ENCODE data around the gene AKT1.

The AKT1 gene

DNA sequence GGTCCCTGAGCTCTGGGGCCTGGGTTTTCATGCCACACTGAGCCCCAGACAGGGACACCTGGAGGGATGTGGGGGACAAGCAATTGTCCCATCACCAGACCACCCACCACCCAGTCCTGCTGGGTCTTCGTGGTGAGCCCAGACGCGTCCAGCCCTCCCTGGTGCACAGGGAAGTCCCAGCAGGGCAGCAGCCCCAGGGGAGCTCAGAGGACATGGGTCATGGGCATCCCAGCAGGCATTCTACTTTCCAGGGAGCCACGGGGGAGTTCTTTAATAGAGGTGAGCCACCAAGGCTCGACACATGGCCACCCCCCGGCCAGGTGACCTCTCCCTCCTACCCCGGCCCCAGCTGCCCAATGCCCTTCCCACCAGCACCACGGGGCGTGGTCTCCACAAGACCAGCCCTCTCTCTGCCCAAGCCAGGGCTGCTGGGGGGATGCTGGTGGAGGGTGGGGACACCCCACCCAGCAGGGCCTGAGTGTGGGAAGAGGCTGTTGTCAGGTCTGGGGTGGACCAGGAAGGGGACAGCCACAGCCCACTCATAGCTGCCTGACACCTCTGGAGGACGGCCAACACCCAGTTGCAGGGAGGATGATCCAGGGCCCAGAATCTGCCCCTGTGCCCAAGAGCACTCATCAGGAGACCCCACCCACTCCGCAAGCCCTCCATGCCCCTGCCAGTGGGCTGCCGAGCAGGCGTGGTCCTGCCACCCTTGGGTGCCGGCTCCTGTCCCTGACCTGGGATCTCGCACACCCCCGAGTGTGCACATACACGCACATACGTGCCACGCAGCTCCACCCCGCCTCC lies 14.1 kb downstream of the AKT1 start:
- Histone ChIP-seq H3K36me3 (ENCODE audit: insufficient read depth, low read length) (peaks cover 5% of the 10 kb centered on the region; the same call in 1 of the 2 replicates), H3K27ac (ENCODE audit: low read depth, low read length) (no peak overlapping the region), H3K9ac (ENCODE audit: low read depth, low read length) (no peak overlapping the region), H3K4me3 (ENCODE audit: low read length) (no peak overlapping the region), H3K4me1 (ENCODE audit: insufficient read depth, low read length) (no peaks in the 10 kb centered on the region), H3K9me3 (ENCODE audit: insufficient read depth, low read depth, low read length) (no peaks in the 10 kb centered on the region), H3K27me3 (ENCODE audit: insufficient read depth, low read length) (no peaks in the 10 kb centered on the region)
- 95% methylated on average over 18 of the region's 20 CpGs for WGBS

DNA sequence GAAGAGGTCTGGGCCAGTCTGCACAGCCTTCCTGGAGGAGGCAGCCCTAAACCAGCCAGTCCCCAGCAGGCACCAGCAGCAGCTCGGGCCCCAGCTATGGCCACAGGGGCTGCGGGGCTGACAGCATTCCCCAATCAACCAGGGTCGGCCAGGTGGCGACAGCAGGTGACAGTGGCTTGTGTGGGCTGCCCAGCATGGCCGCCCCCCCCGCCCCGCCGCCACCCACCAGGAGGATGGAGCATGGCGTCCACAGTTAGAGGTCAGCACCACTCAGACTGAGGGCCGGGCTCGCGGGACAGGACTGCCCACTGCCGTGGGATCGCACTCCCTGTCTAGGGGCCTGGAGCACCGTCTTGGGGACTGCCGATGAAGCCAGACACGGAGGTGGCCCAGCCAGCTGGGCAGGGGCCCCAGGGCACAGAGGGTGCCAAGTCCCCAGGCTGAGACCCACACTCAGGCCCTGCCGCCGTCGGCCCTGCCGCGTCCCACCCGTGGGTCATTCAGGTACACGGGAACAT lies 15.0 kb downstream of the AKT1 start:
- WGBS, result 93% methylated on average over 24 of the region's 24 CpGs
- Histone ChIP-seq H3K36me3 (ENCODE audit: insufficient read depth, low read length) (peaks cover 10% of the 10 kb centered on the region; the same call in 1 of the 2 replicates), H3K27ac (ENCODE audit: low read depth, low read length) (no peak overlapping the region), H3K9ac (ENCODE audit: low read depth, low read length) (no peak overlapping the region), H3K4me1 (ENCODE audit: insufficient read depth, low read length) (no peaks in the 10 kb centered on the region), H3K9me3 (ENCODE audit: insufficient read depth, low read depth, low read length) (no peaks in the 10 kb centered on the region), H3K4me3 (ENCODE audit: low read length) (no peak overlapping the region), H3K27me3 (ENCODE audit: insufficient read depth, low read length) (no peaks in the 10 kb centered on the region)

DNA sequence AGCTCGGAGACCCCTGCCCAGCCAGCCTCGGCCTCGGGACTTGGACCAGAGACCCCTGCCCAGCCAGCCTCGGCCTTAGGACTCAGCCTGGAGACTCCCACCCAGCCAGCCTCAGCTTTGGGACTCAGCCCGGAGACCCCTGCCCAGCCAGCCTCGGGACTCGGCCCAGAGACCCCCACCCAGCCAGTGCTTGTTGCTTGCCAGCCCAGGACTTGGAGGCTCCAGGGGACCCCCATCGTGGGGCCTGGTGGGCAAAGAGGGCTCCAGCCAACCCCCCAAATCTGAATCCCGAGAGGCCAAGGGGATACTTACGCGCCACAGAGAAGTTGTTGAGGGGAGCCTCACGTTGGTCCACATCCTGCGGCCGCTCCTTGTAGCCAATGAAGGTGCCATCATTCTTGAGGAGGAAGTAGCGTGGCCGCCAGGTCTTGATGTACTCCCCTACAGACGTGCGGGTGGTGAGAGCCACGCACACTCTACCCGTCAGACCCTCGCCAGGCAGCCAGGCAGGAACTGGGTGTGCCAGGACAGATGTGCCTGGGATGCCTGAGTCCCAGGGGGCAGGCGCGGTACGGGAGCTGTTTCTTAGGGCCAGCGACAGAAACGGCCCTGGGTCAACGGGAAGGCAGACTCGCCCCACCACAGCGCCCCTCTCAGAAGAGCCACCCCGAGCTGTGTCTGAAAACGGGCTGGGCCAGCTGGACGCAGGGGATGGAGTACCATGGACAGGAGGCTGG lies 15.6 kb downstream of the AKT1 start:
- Histone ChIP-seq H3K36me3 (ENCODE audit: insufficient read depth, low read length) (peaks cover 14% of the 10 kb centered on the region; the same call in 1 of the 2 replicates), H3K4me1 (ENCODE audit: insufficient read depth, low read length) (no peaks in the 10 kb centered on the region), H3K9ac (ENCODE audit: low read depth, low read length) (no peak overlapping the region), H3K4me3 (ENCODE audit: low read length) (no peak overlapping the region), H3K27me3 (ENCODE audit: insufficient read depth, low read length) (no peaks in the 10 kb centered on the region), H3K9me3 (ENCODE audit: insufficient read depth, low read depth, low read length) (no peaks in the 10 kb centered on the region), H3K27ac (ENCODE audit: low read depth, low read length) (no peak overlapping the region)
- 95% methylated on average over 32 of the region's 32 CpGs for WGBS

DNA sequence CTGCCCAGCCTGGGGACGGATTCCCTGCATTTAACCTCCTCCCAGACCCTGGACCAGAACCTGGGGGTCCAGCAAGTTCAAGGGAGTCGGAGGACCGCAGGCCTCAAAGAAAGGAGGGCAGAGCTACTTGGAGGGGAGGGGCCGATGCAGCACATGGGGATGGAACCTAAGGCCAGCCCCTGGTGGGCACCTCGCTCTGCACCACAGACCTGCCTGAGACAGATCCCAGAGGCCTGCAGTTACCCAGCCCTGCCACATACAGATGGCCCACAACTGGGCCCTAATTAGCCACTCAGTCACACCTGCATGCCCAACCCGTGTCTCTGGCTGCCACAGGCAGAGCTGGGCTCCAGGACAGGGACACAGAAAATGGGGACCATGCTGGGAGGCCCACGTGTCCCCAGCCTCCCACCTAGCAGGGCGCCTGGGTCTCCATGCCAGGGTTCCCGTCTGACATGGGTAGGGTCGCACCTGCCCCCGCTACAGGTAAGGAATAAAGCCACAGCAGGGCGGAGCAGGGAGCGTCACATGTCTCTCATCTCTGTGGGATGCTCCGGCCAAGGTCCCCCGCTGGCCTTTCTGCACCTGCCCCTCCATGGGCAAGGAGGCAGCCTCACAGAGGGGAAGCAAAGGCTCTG lies 16.7 kb downstream of the AKT1 start:
- no peak overlapping the region for H3K9ac ChIP-seq (ENCODE audit: low read depth, low read length)
- H3K9me3 ChIP-seq (ENCODE audit: insufficient read depth, low read depth, low read length), result no peaks in the 10 kb centered on the region
- no peaks in the 10 kb centered on the region for H3K27me3 ChIP-seq (ENCODE audit: insufficient read depth, low read length)
- H3K4me3 ChIP-seq (ENCODE audit: low read length), result no peak overlapping the region
- H3K4me1 ChIP-seq (ENCODE audit: insufficient read depth, low read length), result no peaks in the 10 kb centered on the region
- H3K27ac ChIP-seq (ENCODE audit: low read depth, low read length), result no peak overlapping the region
- WGBS, result 89% methylated on average over 15 of the region's 15 CpGs
- H3K36me3 ChIP-seq (ENCODE audit: insufficient read depth, low read length), result peaks cover 17% of the 10 kb centered on the region; the same call in 1 of the 2 replicates

DNA sequence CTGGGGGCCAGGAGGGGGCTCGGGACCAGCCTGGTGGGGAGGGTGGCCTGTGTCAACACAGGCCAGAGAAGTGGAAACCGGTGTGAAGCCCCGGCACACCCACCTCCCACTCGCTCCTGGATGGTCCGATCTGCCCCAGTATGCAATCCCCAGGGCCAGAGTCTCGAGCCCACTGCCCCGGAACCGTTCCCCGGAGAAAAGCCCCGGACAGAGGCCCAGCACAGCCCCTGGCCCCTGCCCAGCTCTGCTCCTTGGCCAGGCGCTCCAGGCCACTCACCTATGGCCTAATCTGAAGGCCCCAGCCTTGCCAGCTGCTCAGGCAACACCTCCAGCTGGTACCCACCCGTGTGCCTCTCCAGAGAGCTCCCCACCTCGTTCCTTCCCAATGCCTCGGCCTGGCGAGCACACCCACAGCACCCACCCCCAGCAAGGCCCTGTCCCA lies 17.7 kb downstream of the AKT1 start:
- Histone ChIP-seq H3K4me3 (ENCODE audit: low read length) (no peak overlapping the region), H3K4me1 (ENCODE audit: insufficient read depth, low read length) (no peaks in the 10 kb centered on the region), H3K27ac (ENCODE audit: low read depth, low read length) (no peak overlapping the region), H3K9me3 (ENCODE audit: insufficient read depth, low read depth, low read length) (no peaks in the 10 kb centered on the region), H3K9ac (ENCODE audit: low read depth, low read length) (no peak overlapping the region), H3K36me3 (ENCODE audit: insufficient read depth, low read length) (peaks cover 23% of the 10 kb centered on the region), H3K27me3 (ENCODE audit: insufficient read depth, low read length) (no peaks in the 10 kb centered on the region)
- 89% methylated on average over 15 of the region's 15 CpGs for WGBS

DNA sequence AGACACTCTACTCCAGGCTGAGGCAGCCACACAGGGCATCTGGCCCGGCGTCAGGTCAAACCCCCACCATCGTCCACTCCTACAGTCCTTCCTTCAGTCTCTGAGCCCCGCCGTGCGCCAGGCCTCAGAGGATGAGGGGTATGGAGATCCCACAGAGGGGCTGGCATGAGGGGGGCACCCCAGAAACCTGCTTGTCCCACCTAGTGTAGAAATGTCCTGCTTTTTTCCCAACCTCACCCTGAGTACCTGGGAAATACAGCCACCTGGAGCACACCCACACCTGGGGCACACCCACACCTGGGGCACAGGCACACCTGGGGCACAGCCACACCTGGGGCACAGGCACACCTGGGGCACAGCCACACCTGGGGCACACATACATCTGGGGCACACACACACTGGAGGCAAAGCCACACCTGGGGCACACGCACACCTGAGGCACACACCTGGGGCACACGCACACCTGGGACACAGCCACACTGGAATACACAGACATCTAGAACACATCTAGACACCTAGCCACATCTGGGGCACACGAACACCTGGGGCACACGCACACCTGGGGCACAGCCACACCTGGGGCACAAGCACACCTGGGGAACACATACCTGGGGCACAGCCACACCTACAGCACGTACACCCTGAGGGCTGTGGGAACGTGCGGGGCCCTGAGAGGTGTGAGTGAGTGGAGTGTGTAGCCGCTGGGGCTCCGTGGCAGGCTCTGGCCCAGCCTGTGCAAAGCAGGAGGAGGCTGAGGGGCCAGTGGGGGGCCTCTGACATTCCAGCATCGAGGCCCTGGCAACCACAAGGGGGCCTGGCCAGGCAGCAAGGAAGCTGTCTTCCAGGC lies 18.4 kb downstream of the AKT1 start:
- Histone ChIP-seq H3K27me3 (ENCODE audit: insufficient read depth, low read length) (no peaks in the 10 kb centered on the region), H3K9me3 (ENCODE audit: insufficient read depth, low read depth, low read length) (no peaks in the 10 kb centered on the region), H3K4me3 (ENCODE audit: low read length) (no peak overlapping the region), H3K9ac (ENCODE audit: low read depth, low read length) (no peak overlapping the region), H3K36me3 (ENCODE audit: insufficient read depth, low read length) (peaks cover 29% of the 10 kb centered on the region), H3K27ac (ENCODE audit: low read depth, low read length) (no peak overlapping the region), H3K4me1 (ENCODE audit: insufficient read depth, low read length) (no peaks in the 10 kb centered on the region)
- 90% methylated on average over 16 of the region's 16 CpGs for WGBS

DNA sequence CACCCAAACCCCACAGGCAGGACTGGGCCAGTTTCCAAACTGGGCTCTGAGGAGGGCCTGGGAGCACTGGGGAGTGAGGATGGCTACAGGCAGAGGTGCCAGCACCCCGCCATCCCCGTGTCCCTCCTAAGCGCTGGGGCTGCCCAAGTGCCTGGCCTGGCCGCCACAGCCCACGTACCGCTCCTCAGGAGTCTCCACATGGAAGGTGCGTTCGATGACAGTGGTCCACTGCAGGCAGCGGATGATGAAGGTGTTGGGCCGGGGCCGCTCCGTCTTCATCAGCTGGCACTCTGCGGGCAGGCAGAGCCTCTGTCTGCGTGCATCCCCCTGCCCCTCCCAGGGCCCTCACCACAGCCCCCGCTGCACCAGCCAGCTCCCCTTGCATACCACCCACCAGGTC lies 19.1 kb downstream of the AKT1 start:
- 97% methylated on average over 15 of the region's 15 CpGs for WGBS
- Histone ChIP-seq H3K9ac (ENCODE audit: low read depth, low read length) (no peak overlapping the region), H3K4me3 (ENCODE audit: low read length) (no peak overlapping the region), H3K4me1 (ENCODE audit: insufficient read depth, low read length) (no peaks in the 10 kb centered on the region), H3K27me3 (ENCODE audit: insufficient read depth, low read length) (no peaks in the 10 kb centered on the region), H3K9me3 (ENCODE audit: insufficient read depth, low read depth, low read length) (no peaks in the 10 kb centered on the region), H3K36me3 (ENCODE audit: insufficient read depth, low read length) (peaks cover 36% of the 10 kb centered on the region), H3K27ac (ENCODE audit: low read depth, low read length) (no peak overlapping the region)

DNA sequence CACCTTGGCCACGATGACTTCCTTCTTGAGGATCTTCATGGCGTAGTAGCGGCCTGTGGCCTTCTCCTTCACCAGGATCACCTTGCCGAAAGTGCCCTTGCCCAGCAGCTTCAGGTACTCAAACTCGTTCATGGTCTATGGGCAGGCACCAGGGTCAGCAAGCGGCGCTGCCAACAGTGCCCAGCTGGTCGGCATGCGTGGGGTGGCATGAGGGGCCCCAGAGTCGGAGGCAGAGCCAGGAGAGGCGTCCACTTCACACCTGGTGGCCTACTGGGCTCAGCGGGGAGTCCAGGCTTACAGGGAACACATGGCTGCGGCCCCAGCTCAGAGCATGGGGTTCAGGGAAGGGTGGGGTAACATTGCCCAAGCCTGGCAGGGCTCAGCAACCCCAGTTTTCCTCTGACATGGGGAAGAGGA lies 20.5 kb downstream of the AKT1 start:
- Histone ChIP-seq H3K27ac (ENCODE audit: low read depth, low read length) (no peak overlapping the region), H3K4me3 (ENCODE audit: low read length) (no peak overlapping the region), H3K27me3 (ENCODE audit: insufficient read depth, low read length) (no peaks in the 10 kb centered on the region), H3K9me3 (ENCODE audit: insufficient read depth, low read depth, low read length) (0 out of 2 replicates have a peak, but pooled peaks cover 3% of the 10 kb centered on the region), H3K36me3 (ENCODE audit: insufficient read depth, low read length) (peaks cover 47% of the 10 kb centered on the region), H3K4me1 (ENCODE audit: insufficient read depth, low read length) (no peaks in the 10 kb centered on the region), H3K9ac (ENCODE audit: low read depth, low read length) (no peak overlapping the region)
- 96% methylated on average over 13 of the region's 13 CpGs for WGBS

DNA sequence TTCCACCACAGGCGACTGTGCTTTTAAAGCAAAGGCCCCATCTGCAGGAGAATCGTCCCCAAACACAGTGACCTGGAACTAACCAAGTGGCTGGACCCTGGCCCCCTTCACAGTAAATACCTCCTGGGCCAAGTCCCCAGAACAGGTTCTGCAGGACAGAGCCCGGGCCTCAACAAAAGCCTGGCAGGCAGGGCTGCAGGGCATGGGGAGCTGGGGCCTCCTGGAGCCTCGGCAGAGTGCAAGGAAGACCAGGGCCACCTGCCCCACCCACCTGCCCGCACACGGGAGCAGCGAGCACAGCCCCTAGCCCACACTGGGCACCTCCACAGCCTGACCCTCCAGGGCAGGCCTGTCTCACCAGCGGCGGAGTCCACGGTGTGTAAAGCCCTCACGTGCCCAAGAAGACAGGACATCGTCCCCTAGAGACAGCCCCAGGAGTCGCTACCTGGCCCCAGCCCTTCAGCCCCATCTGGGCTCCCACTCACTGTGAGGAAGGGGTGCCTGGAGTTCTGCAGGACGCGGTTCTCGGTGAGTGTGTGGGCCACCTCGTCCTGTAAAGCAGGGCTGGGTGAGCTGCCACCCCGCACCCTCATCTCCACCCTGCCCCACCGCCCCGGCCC lies 21.0 kb downstream of the AKT1 start:
- H3K4me3 ChIP-seq (ENCODE audit: low read length), result no peak overlapping the region
- H3K9ac ChIP-seq (ENCODE audit: low read depth, low read length), result no peak overlapping the region
- H3K9me3 ChIP-seq (ENCODE audit: insufficient read depth, low read depth, low read length), result 0 out of 2 replicates have a peak, but pooled peaks cover 3% of the 10 kb centered on the region
- peaks cover 47% of the 10 kb centered on the region for H3K36me3 ChIP-seq (ENCODE audit: insufficient read depth, low read length)
- WGBS, result 94% methylated on average over 20 of the region's 20 CpGs
- no peaks in the 10 kb centered on the region for H3K27me3 ChIP-seq (ENCODE audit: insufficient read depth, low read length)
- H3K27ac ChIP-seq (ENCODE audit: low read depth, low read length), result no peak overlapping the region
- H3K4me1 ChIP-seq (ENCODE audit: insufficient read depth, low read length), result no peaks in the 10 kb centered on the region
